Ishikawa (cell line): ENCODE data around the gene CTDP1.

Experiments
- CEBPB ChIP-seq: IDR thresholded peaks from 2 replicates; pipeline ENCODE4 v1.6.1; 2012
- CREB1 ChIP-seq: IDR thresholded peaks from 2 replicates; pipeline ENCODE4 v1.6.1; 2012; ENCODE audit warnings: low read depth
- EGR1 ChIP-seq: IDR thresholded peaks from 2 replicates; pipeline ENCODE4 v1.6.1; 2012
- EP300 ChIP-seq: IDR thresholded peaks from 2 replicates; pipeline ENCODE4 v1.6.1; 2012; ENCODE audit warnings: borderline replicate concordance
- FOXM1 ChIP-seq: IDR thresholded peaks from 2 replicates; pipeline ENCODE4 v1.6.1; 2012; ENCODE audit warnings: low read depth, borderline replicate concordance
- NFIC ChIP-seq: IDR thresholded peaks from 2 replicates; pipeline ENCODE4 v1.6.1; 2012
- RAD21 ChIP-seq: IDR thresholded peaks from 2 replicates; pipeline ENCODE4 v1.6.1; 2012; ENCODE audit warnings: low read depth
- TAF1 ChIP-seq: IDR thresholded peaks from 2 replicates; pipeline ENCODE4 v1.6.1; 2012; ENCODE audit warnings: low read depth, mild to moderate bottlenecking
- TCF12 ChIP-seq: IDR thresholded peaks from 2 replicates; pipeline ENCODE4 v1.6.1; 2012; ENCODE audit warnings: low read depth
- TEAD4 ChIP-seq: IDR thresholded peaks from 2 replicates; pipeline ENCODE4 v1.6.1; 2012
- YY1 ChIP-seq: IDR thresholded peaks from 2 replicates; pipeline ENCODE4 v1.6.1; 2012; ENCODE audit warnings: low read depth
- ZBTB7A ChIP-seq: IDR thresholded peaks from 2 replicates; pipeline ENCODE4 v1.6.1; 2012; ENCODE audit warnings: low read depth
- TF ChIP-seq, protein P1 (sequence below): IDR thresholded peaks from 2 replicates; pipeline ENCODE4 v1.6.1; 2012; ENCODE audit warnings: low read depth, mild to moderate bottlenecking
- TF ChIP-seq, protein P2 (sequence below): IDR thresholded peaks from 2 replicates; pipeline ENCODE4 v1.6.1; 2012
- TF ChIP-seq, protein P3 (sequence below): IDR thresholded peaks from 2 replicates; pipeline ENCODE4 v1.6.1; 2012

The CTDP1 gene

DNA sequence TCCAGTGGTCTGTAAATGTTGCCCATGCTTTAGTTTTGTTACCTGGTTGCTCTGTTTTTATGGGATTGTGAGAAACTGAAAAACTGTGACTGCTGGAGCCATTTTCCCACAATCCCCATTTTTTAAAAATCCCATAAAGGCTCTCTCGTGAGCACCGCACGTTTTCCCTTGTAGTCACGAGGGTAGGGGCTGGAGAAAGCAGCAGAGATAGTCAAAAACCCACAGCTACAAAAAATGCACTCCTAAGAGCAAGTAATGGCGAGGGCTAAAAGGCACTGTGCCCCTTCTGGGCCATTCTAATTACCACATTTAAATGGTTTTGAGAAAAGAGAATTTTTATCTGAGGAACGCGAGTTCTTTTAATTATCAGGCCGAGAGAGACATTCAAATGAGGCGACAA lies 1.8 kb upstream of the CTDP1 start:
- TF ChIP-seq EGR1, result no peak
- TF ChIP-seq, protein P1, sequence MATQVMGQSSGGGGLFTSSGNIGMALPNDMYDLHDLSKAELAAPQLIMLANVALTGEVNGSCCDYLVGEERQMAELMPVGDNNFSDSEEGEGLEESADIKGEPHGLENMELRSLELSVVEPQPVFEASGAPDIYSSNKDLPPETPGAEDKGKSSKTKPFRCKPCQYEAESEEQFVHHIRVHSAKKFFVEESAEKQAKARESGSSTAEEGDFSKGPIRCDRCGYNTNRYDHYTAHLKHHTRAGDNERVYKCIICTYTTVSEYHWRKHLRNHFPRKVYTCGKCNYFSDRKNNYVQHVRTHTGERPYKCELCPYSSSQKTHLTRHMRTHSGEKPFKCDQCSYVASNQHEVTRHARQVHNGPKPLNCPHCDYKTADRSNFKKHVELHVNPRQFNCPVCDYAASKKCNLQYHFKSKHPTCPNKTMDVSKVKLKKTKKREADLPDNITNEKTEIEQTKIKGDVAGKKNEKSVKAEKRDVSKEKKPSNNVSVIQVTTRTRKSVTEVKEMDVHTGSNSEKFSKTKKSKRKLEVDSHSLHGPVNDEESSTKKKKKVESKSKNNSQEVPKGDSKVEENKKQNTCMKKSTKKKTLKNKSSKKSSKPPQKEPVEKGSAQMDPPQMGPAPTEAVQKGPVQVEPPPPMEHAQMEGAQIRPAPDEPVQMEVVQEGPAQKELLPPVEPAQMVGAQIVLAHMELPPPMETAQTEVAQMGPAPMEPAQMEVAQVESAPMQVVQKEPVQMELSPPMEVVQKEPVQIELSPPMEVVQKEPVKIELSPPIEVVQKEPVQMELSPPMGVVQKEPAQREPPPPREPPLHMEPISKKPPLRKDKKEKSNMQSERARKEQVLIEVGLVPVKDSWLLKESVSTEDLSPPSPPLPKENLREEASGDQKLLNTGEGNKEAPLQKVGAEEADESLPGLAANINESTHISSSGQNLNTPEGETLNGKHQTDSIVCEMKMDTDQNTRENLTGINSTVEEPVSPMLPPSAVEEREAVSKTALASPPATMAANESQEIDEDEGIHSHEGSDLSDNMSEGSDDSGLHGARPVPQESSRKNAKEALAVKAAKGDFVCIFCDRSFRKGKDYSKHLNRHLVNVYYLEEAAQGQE, result no peak
- no peak for TF ChIP-seq FOXM1
- TF ChIP-seq TCF12, result no peak
- no peak for TF ChIP-seq NFIC
- TF ChIP-seq, protein P2, sequence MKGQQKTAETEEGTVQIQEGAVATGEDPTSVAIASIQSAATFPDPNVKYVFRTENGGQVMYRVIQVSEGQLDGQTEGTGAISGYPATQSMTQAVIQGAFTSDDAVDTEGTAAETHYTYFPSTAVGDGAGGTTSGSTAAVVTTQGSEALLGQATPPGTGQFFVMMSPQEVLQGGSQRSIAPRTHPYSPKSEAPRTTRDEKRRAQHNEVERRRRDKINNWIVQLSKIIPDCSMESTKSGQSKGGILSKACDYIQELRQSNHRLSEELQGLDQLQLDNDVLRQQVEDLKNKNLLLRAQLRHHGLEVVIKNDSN, result no peak
- no peak for TF ChIP-seq ZBTB7A
- TF ChIP-seq, protein P3, sequence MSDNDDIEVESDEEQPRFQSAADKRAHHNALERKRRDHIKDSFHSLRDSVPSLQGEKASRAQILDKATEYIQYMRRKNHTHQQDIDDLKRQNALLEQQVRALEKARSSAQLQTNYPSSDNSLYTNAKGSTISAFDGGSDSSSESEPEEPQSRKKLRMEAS, result no peak
- no peak for TF ChIP-seq RAD21
- TF ChIP-seq YY1, result no peak
- no peak for TF ChIP-seq TEAD4
- no peak for TF ChIP-seq CREB1
- TF ChIP-seq EP300, result no peak
- TF ChIP-seq CEBPB, result no peak
- TF ChIP-seq TAF1, result no peak

DNA sequence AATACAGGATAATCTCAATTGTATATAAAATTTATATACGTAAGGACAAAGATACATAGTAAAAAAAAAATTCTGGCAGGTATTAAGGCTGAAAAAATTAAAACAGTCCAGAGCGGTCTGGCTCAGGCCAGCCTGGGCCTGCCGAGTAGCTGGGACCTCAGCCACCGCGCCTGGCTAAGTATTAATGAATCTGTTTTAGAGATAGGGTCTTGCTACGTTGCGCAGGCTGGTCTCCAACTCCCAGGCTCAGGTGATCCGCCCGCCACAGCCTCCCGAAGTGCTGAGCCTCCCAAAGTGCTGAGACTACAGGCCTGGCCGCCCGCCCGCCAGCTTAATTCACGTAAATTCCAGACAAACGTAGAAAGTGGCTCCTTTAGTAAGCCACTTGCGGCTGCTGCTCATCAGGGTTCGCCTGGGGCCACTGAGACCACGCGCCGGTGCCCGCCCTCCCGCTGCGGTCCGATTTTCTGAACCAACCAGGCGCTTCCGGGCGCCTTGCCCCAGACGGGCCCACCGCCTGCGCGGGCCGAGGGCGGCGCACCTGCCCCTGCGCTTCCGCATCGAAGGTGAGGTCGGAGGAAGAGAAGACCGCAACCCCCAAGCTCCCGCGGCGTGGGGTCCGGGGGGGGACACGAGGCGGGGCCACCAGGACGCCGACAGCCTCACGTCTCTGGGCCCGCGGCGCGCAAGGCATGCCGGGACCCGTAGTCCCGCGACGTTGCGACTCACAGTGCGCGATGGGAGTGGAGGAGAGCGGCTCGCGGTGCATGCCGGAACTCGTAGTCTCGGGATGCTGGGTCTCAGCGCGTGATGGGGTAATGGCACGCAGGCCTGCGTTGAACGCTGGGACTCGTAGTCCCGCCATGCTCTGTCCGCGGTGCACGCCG lies 695 bp upstream of the CTDP1 start:
- peak; percentile 90 for TF ChIP-seq YY1
- TF ChIP-seq, protein P3, result peak; percentile 92
- TF ChIP-seq, protein P1, result no peak
- TF ChIP-seq CREB1, result no peak
- peak; percentile 95 for TF ChIP-seq TCF12
- peak; percentile 80 for TF ChIP-seq NFIC
- peak; percentile 85 for TF ChIP-seq EGR1
- TF ChIP-seq CEBPB, result peak; percentile 27; the same call in 1 of the 2 replicates
- TF ChIP-seq FOXM1, result peak; percentile 54; the same call in 1 of the 2 replicates
- peak; percentile 86 for TF ChIP-seq TAF1
- TF ChIP-seq TEAD4, result peak; percentile 79
- peak; percentile 22; the same call in 1 of the 2 replicates for TF ChIP-seq RAD21
- TF ChIP-seq ZBTB7A, result peak; percentile 98
- TF ChIP-seq, protein P2, result peak; percentile 83
- TF ChIP-seq EP300, result peak; percentile 85

DNA sequence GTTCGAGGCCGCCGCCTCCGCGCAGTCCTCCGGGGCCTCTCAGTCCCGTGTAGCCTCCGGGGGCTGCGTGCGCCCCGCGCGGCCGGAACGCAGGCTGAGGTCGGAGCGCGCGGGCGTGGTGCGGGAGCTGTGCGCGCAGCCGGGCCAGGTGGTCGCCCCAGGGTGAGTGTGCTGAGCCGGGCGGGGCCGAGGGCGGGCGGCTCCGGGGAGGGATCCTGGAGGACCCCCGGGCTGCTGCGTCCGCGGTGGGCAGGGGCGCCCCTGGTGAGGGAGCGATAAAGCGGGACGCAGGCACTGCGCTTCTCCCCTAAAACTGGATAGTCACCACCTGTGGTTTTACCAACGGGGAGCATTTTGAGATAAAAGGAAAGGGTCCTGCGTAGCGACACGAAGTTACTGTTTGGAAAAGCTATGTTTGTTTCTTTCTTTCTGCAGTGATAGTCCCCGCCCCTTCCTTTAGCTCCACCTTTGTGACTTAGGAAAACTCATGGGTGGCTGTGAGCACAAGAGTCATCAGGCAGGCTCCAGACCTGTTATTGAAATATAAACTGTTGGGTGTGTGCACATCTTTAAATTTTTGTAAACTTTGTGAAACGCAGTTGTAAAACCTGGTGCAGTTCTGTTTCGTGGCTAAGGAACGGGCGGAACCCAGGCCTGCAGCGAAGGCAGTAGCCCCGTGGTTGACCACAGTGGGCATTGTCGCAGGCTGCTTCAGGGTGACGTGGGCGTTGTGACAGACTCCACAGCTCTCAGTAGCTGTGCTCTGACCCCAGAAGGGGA lies 687 bp downstream of the CTDP1 start:
- TF ChIP-seq RAD21, result no peak
- TF ChIP-seq, protein P1, result no peak
- no peak for TF ChIP-seq TCF12
- no peak for TF ChIP-seq TAF1
- no peak for TF ChIP-seq YY1
- no peak for TF ChIP-seq EGR1
- TF ChIP-seq ZBTB7A, result no peak
- TF ChIP-seq, protein P3, result no peak
- no peak for TF ChIP-seq NFIC
- TF ChIP-seq CEBPB, result no peak
- TF ChIP-seq, protein P2, result no peak
